ENCODE data around the gene HEXA.

- TF ChIP-seq CREB5 (CRISPR knock-in tag; IDR thresholded peaks at IDR 0.05; ENCODE audit: low read depth) (no peak), ARNTL (CRISPR knock-in tag; IDR thresholded peaks at IDR 0.05; ENCODE audit: borderline replicate concordance, low read depth) (no peak), RARB (CRISPR knock-in tag; IDR thresholded peaks at IDR 0.05) (no peak)
Measured at GRCh38 chr15:72375501-72375845, 341 bp downstream of the HEXA start.
